Fibroblast of lung (primary cell): ENCODE measurements around the gene SCUBE1.

Experiments
- EZH2 ChIP-seq: IDR thresholded peaks from 2 replicates; pipeline ENCODE4 v1.5.1; 2012; ENCODE audit warnings: low read length, control low read depth, mild to moderate bottlenecking; ENCODE audit errors: missing control alignments
- TF ChIP-seq, protein P1 (sequence below), 2 donors: IDR thresholded peaks in 1 of 2; conservative IDR thresholded peaks in 1 of 2; 1 replicate in 1 of 2; 2 replicates in 1 of 2; pipeline ENCODE4 v1.5.1; 2011 to 2012; ENCODE audit warnings: low read length in 2 of 2, control low read depth in 1 of 2, inconsistent platforms in 1 of 2, low read depth in 1 of 2, mild to moderate bottlenecking in 1 of 2

DNA sequence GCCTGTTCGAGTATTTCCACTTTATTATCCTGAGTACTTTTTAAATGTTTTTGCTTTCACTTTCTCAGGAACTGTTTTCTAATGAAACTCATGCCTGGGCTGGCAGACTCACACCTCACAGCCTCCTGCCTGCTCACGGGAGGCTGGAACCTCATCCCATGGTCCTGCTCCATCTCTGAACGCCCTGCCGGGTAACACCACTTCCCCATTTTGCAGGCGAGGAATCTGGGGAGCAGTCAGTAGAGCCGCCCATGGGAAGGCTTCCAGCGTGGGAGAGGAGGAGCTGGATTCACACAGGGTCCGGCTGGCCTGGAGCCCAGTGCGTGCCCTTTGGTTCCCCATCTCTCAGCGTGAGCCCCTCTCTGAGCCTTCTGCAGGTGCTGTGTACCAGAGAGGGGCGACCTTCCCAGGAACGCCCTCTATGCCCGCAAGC, 53.6 kb downstream of the SCUBE1 start:
- TF ChIP-seq, protein P1, sequence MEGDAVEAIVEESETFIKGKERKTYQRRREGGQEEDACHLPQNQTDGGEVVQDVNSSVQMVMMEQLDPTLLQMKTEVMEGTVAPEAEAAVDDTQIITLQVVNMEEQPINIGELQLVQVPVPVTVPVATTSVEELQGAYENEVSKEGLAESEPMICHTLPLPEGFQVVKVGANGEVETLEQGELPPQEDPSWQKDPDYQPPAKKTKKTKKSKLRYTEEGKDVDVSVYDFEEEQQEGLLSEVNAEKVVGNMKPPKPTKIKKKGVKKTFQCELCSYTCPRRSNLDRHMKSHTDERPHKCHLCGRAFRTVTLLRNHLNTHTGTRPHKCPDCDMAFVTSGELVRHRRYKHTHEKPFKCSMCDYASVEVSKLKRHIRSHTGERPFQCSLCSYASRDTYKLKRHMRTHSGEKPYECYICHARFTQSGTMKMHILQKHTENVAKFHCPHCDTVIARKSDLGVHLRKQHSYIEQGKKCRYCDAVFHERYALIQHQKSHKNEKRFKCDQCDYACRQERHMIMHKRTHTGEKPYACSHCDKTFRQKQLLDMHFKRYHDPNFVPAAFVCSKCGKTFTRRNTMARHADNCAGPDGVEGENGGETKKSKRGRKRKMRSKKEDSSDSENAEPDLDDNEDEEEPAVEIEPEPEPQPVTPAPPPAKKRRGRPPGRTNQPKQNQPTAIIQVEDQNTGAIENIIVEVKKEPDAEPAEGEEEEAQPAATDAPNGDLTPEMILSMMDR (conservative IDR thresholded peaks at IDR 0.05 in 1 of 2, IDR thresholded peaks at IDR 0.05 in 1 of 2; ENCODE audit: low read depth in 1 of 2, low read length in 2 of 2) = no peak
- TF ChIP-seq EZH2 = no peak
